ENCODE measurements around the gene SMARCD2. TPM values are rescaled to one million over a fixed set of nuclear protein-coding genes. Genes with fewer than 3 reads are reported as not detected.
"Not testable (repeated sequence)": the region's sequence is repeated elsewhere in the genome, so short reads cannot be mapped to it uniquely, and the experiment has no call there.

Gene SMARCD2
- total and polyA plus RNA-seq, 2 of the 13 experiments (the other 11 are each of a cell fraction or from before 2014, with no cell fraction given): 122 to 150 TPM

DNA sequence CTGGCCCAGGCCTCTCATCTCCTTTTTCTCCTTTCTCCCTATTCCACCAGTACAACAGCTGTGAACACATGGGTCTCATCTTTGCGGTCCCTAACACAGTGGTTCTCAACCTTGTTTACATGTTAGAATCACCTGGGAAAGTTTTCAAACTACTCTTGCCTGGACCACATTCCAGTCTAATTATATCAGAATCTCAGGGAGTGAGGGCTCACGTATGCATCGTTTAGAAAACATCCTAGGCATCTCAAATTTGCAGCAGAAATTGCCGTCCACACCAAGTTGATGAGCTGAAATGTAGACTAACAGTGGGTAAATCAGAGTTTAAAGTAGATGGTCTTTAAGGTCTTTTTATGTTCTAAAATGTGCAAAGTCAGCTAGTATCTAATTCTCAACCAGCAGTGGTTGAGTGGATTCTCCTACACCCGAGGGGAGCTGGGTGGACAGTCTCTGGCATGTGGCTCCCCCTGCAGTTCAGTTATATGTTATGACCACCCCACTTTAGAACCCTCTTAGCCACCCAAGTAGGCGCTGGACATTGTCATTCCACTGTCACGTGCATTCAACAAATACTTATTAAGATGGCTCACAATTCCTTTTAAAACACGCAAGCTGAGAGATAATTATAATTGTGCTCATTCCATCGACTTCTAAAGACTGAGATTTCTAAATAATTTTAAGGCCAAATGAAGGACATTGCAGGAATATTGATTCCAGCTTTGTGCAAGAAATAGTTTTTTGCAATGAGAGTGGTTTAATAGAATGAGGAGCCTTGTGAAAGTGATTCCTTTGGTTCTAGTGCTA is 27.2 kb upstream of the SMARCD2 start:
- H4K20me1 ChIP-seq (ENCODE audit: insufficient read depth, low read length); POLR2A ChIA-PET; H3K4me1 ChIP-seq (ENCODE audit: insufficient read depth, low read length); DNase-seq (ENCODE audit: low spot score); CTCF ChIA-PET (ENCODE audit: low intra/inter-chr PET ratio, low total read pairs); H3K9me3 ChIP-seq (ENCODE audit: low read length); H3K4me3 ChIP-seq (replicated peaks in 1 of 3; ENCODE audit: insufficient read depth in 1 of 3, low read depth in 2 of 3, low read length in 3 of 3); H3K9ac ChIP-seq (ENCODE audit: insufficient read depth, low read depth, low read length); FAIRE-seq; in situ Hi-C loops (cut with HindIII; ENCODE audit: extremely low pct_ligation_motif_present, low pct_unique_long_range_greater_than_20kb); H3K4me2 ChIP-seq (ENCODE audit: low read depth, low read length); H3K27ac ChIP-seq (ENCODE audit: extremely low read length, insufficient read depth, low read length); H3K36me3 ChIP-seq (replicated peaks in 1 of 2; ENCODE audit: control insufficient read depth in 1 of 2, insufficient read depth in 2 of 2, low read length in 2 of 2); H3K79me2 ChIP-seq (ENCODE audit: insufficient read depth, low read length); BruUV-seq (replicated peaks); H2AFZ ChIP-seq (ENCODE audit: low read length): not testable (repeated sequence)
- peaks cover 1 to 15% of the 10 kb centered on the region in 2 experiments; a peak in 3 of 5 replicates for H3K27me3 ChIP-seq (ENCODE audit: control insufficient read depth in 1 of 2, insufficient read depth in 2 of 2, low read length in 2 of 2)
- intact Hi-C loops (cut with micrococcal nuclease; ENCODE audit: unreplicated experiment): loop anchor here (10.0 kb wide), 1 partner anchor 445 kb away; no protein-coding TSS in a partner anchor
- whole genome bisulfite sequencing (ENCODE audit: low lambda C conversion rate): 13% methylated on average over 9 of the region's 9 CpGs
- peak; percentile 55 for ATAC-seq
- TF ChIP-seq, protein P1, sequence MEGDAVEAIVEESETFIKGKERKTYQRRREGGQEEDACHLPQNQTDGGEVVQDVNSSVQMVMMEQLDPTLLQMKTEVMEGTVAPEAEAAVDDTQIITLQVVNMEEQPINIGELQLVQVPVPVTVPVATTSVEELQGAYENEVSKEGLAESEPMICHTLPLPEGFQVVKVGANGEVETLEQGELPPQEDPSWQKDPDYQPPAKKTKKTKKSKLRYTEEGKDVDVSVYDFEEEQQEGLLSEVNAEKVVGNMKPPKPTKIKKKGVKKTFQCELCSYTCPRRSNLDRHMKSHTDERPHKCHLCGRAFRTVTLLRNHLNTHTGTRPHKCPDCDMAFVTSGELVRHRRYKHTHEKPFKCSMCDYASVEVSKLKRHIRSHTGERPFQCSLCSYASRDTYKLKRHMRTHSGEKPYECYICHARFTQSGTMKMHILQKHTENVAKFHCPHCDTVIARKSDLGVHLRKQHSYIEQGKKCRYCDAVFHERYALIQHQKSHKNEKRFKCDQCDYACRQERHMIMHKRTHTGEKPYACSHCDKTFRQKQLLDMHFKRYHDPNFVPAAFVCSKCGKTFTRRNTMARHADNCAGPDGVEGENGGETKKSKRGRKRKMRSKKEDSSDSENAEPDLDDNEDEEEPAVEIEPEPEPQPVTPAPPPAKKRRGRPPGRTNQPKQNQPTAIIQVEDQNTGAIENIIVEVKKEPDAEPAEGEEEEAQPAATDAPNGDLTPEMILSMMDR (CRISPR knock-in tag; IDR thresholded peaks at IDR 0.05): peak; percentile 26; the same call in 1 of the 2 replicates
- peak; percentile 74 for TF ChIP-seq MAFF (IDR thresholded peaks at IDR 0.05; ENCODE audit: low read depth, low read length)
- peak; percentile 79 to 85 for TF ChIP-seq MAFK (conservative IDR thresholded peaks at IDR 0.05 in 1 of 2, IDR thresholded peaks at IDR 0.05 in 1 of 2; ENCODE audit: low read length in 2 of 2)

DNA sequence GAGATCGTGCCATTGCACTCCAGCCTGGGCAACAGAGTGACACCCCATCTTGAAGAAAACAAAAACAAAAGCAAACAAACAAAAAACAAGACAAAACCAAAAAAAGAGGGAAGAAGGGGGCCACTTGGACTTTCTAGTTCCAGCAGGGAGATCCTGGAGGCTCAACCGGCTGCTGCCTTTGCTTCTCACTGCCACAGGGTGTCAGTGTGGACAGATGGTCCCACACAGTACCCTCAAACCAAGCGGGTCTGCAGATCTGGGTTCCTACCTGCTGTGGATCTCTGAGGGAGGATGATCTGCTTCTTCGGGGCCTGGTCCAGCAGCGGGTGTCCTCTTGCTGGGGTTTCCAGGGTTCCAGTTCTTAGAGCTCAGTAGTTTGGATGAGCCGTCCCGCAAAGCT is 24.1 kb upstream of the SMARCD2 start:
- H2AFZ ChIP-seq (ENCODE audit: low read length); H3K36me3 ChIP-seq (replicated peaks in 1 of 2; ENCODE audit: control insufficient read depth in 1 of 2, insufficient read depth in 2 of 2, low read length in 2 of 2); in situ Hi-C loops (cut with HindIII; ENCODE audit: extremely low pct_ligation_motif_present, low pct_unique_long_range_greater_than_20kb); H3K79me2 ChIP-seq (ENCODE audit: insufficient read depth, low read length); H3K9ac ChIP-seq (ENCODE audit: insufficient read depth, low read depth, low read length); H3K4me3 ChIP-seq (replicated peaks in 1 of 3; ENCODE audit: insufficient read depth in 1 of 3, low read depth in 2 of 3, low read length in 3 of 3); H3K27ac ChIP-seq (ENCODE audit: extremely low read length, insufficient read depth, low read length); POLR2A ChIA-PET; H3K4me2 ChIP-seq (ENCODE audit: low read depth, low read length); BruUV-seq (replicated peaks); H4K20me1 ChIP-seq (ENCODE audit: insufficient read depth, low read length); H3K4me1 ChIP-seq (ENCODE audit: insufficient read depth, low read length); H3K9me3 ChIP-seq (ENCODE audit: low read length): not testable (repeated sequence)
- DNase-seq (ENCODE audit: low spot score) (peak; percentile 33), ATAC-seq (peak; percentile 95), FAIRE-seq (peak; percentile 39)
- WGBS (ENCODE audit: low lambda C conversion rate): 31% methylated on average over 6 of the region's 7 CpGs
- H3K27me3 ChIP-seq (ENCODE audit: control insufficient read depth in 1 of 2, insufficient read depth in 2 of 2, low read length in 2 of 2): peaks cover 1 to 24% of the 10 kb centered on the region in 2 experiments; a peak in 2 of 5 replicates
- CTCF ChIA-PET (ENCODE audit: low intra/inter-chr PET ratio, low total read pairs): interaction anchor here (1.7 kb wide), 1 partner anchor 15 kb away, joined by 4 read pairs; the partner anchor contains the start of gene GH2
- intact Hi-C loops (cut with micrococcal nuclease; ENCODE audit: unreplicated experiment): loop anchor here (10.0 kb wide), 1 partner anchor 442 kb away; no protein-coding TSS in a partner anchor
- peak; percentile 25; the same call in 1 of the 2 replicates for TF ChIP-seq STAG1 (CRISPR knock-in tag; IDR thresholded peaks at IDR 0.05)
- TF ChIP-seq, protein P1 (CRISPR knock-in tag; IDR thresholded peaks at IDR 0.05): peak; percentile 49
- peak; percentile 8; the same call in 1 of the 2 replicates for TF ChIP-seq SMC3 (IDR thresholded peaks at IDR 0.05; ENCODE audit: low read length)
